ENCODE results near the gene RAPGEF4. TPM values are rescaled to one million over a fixed set of nuclear protein-coding genes. Genes with fewer than 3 reads are reported as not detected.

The RAPGEF4 gene
- total RNA-seq, 2 experiments from 2014 or later, result 0.85 to 1.3 TPM

GRCh38 chr2:172725284-172725683, 10.4 kb upstream of the RAPGEF4 start:
- Mint-ChIP-seq H3K9me3 (peaks cover 2% of the 10 kb centered on the region), H3K27ac (no peak overlapping the region), H3K27me3 (peaks cover 3% of the 10 kb centered on the region), H3K4me1 (ENCODE audit: low read depth) (no peaks in the 10 kb centered on the region), H3K4me3 (no peak overlapping the region), H3K36me3 (ENCODE audit: low read depth) (peaks cover 5% of the 10 kb centered on the region)
- ChIA-PET POLR2A (no interaction called here), CTCF (no interaction called here)
- TF ChIP-seq CTCF (IDR thresholded peaks at IDR 0.05), result no peak
- intact Hi-C loops (cut with micrococcal nuclease), result no loop called here
- DNase-seq (no peak), ATAC-seq (no peak)

GRCh38 chr2:172725746-172726145, 9.9 kb upstream of the RAPGEF4 start:
- Mint-ChIP-seq H3K27ac (no peak overlapping the region), H3K9me3 (no peaks in the 10 kb centered on the region), H3K4me3 (no peak overlapping the region), H3K27me3 (peaks cover 3% of the 10 kb centered on the region), H3K36me3 (ENCODE audit: low read depth) (peaks cover 1% of the 10 kb centered on the region), H3K4me1 (ENCODE audit: low read depth) (no peaks in the 10 kb centered on the region)
- CTCF ChIA-PET, result no interaction called here
- intact Hi-C loops (cut with micrococcal nuclease), result no loop called here
- DNase-seq, result no peak
- TF ChIP-seq CTCF (IDR thresholded peaks at IDR 0.05), result no peak
- no peak for ATAC-seq
- POLR2A ChIA-PET, result no interaction called here

GRCh38 chr2:172726172-172726735, 9.4 kb upstream of the RAPGEF4 start:
- CTCF ChIA-PET, result no interaction called here

GRCh38 chr2:172730411-172730810, 5.2 kb upstream of the RAPGEF4 start:
- intact Hi-C loops (cut with micrococcal nuclease), result no loop called here
- CTCF ChIA-PET, result interaction anchor here (0.8 kb wide), 1 partner anchor 20 kb away, joined by 4 read pairs; no protein-coding TSS in a partner anchor

More at GRCh38 chr2:172726172-172726735, 9.4 kb upstream of the RAPGEF4 start:
- POLR2A ChIA-PET, result no interaction called here
- no peak overlapping the region for H3K4me3 Mint-ChIP-seq
- no peak for TF ChIP-seq CTCF (IDR thresholded peaks at IDR 0.05)
- ATAC-seq, result no peak
- intact Hi-C loops (cut with micrococcal nuclease), result no loop called here
- peaks cover 5% of the 10 kb centered on the region for H3K27me3 Mint-ChIP-seq
- H3K4me1 Mint-ChIP-seq (ENCODE audit: low read depth), result no peaks in the 10 kb centered on the region
- no peaks in the 10 kb centered on the region for H3K36me3 Mint-ChIP-seq (ENCODE audit: low read depth)
- H3K9me3 Mint-ChIP-seq, result no peaks in the 10 kb centered on the region
- no peak for DNase-seq
- H3K27ac Mint-ChIP-seq, result no peak overlapping the region

More at GRCh38 chr2:172730411-172730810, 5.2 kb upstream of the RAPGEF4 start:
- Mint-ChIP-seq H3K4me1 (ENCODE audit: low read depth) (peaks cover 2% of the 10 kb centered on the region), H3K36me3 (ENCODE audit: low read depth) (no peaks in the 10 kb centered on the region), H3K4me3 (no peak overlapping the region), H3K27ac (no peak overlapping the region), H3K27me3 (peaks cover 22% of the 10 kb centered on the region), H3K9me3 (no peaks in the 10 kb centered on the region)
- DNase-seq (no peak), ATAC-seq (no peak)
- POLR2A ChIA-PET, result no interaction called here
- no peak for TF ChIP-seq CTCF (IDR thresholded peaks at IDR 0.05)

Data from activated CD8-positive, alpha-beta T cell treated with anti-CD3 and anti-CD28 coated beads for 36 hours (primary cell).